GM19099 (cell line): ENCODE measurements around the gene ADAMTSL1.

ENCODE experiments used
- POLR2A ChIP-seq: IDR thresholded peaks from 3 replicates; pipeline ENCODE4 v1.6.1; 2011; ENCODE audit warnings: low read depth; ENCODE audit not compliant: insufficient read length; ENCODE audit errors: extremely low read depth

The ADAMTSL1 gene

DNA sequence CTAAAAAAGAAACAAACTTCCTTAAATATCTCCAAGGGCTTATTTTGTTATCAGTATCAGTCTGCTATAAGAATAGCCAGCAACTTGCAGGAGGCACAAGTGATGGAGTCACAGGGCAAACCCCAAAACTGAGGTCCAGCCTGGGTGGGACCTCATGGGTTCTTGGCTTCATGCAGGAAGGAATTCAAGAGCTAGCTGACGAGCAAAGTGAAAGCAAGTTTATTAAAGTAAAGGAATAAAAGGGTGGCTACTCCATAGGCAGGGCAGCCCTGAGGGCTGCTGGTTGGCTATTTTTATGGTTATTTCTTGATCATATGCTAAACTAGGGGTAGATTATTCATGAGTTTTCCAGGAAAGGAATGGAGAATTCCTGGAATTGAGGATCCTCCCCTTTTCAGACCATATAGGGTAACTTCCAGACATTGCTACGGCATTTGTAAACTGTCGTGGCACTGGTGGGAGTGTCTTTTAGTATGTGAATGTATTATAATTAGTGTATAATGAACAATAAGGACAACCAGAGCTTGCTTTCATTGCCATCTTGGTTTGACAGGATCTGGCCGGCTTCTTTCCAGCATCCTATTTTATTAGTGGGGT, 231.9 kb downstream of the ADAMTSL1 start:
- no peak for TF ChIP-seq POLR2A

DNA sequence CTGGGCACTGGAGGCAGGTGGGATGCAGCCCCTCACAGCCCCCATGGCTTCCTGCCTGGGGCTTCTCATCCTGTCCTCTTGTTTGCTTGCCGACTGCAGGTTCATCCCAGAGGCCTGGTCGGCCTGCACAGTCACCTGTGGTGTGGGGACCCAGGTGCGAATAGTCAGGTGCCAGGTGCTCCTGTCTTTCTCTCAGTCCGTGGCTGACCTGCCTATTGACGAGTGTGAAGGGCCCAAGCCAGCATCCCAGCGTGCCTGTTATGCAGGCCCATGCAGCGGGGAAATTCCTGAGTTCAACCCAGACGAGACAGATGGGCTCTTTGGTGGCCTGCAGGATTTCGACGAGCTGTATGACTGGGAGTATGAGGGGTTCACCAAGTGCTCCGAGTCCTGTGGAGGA, 232.7 kb downstream of the ADAMTSL1 start:
- no peak for TF ChIP-seq POLR2A

DNA sequence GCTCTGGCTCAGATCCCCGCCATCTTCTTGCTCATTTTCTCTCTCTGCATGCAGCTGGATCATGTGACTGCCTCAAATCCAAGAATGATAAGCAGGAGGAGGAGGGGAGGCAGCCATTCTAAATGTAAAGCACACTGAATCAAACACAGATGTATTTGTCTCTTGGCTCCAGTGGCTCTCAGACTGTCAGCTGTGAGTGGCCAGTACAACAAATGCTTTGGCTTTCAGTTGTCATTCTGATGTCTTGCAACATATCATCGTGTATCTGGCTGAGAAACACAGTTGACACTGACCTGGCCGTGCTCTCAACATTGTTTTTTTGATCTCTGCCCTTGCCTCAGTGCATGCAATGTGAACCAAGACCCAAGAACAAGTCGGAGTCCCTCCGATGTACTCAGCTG, 233.1 kb downstream of the ADAMTSL1 start:
- no peak for TF ChIP-seq POLR2A

DNA sequence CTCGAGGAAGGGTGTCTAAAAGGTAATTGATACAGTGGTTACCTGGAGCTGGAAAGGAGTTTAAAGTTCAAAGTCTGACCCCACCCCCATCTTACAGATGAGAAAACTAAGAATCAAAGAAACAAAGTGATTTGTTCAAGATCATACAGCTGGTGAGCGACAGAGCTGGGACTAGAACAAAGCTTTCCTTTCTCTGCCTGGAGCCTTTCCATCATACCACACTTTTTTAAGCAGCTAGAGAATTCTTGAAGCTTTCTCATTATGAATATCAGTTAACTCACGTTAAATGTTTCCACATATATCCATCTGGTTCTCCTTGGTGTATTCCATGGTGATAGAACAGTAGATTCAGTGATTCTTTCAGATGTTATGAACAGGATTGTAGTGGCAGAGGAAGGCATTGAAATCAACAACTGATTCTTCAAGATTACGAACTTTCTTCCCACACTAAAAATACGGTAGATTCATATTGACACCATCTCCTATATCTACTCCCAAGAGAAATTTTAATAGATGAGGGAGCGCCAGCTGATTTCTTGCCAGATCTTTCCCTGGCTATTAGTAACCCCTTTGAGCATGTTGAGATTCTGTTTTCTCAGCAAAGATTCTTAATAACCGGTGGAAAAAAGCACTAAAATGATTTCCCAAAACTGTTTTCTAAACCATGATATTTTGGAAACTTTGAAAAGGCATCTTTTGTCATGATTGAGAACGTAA, 233.7 kb downstream of the ADAMTSL1 start:
- TF ChIP-seq POLR2A, result no peak

DNA sequence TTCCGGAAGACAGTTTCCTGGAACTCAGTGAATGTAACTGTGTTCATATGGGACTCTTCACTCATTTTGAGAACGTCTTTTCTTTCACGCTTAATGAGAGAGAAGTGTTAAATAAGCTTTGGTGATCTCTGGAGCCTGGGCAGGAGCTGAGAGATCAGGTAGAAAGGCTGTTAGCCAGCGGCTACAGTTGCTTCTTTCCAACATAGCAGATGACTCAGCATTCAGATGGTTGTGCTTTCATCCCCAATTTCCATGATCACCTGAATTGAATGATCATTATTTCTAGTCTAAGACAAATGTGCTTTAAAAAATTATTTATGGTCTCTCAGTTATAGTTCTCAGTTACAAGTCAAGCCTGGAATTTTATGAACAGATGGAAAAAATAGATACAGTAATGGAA, 234.5 kb downstream of the ADAMTSL1 start:
- TF ChIP-seq POLR2A, result no peak

DNA sequence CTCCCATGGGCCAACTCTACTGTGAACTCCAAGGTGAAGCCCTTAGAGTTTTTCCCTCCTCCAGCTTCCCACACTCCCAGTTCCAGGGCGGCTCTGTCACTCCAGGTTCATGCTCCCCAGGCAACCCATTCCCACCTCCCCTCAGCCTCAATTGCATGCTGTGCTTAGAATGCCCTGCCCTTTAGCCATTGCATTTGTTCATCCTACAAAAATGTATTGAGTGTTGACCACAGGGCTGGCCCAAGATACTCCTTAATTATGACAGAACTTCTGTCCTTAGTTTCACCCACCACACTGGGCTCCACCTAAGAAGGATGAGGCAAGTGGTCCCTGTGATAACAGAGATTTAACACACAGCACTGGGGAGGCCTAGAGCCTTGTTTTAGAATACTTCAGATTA, 236.1 kb downstream of the ADAMTSL1 start:
- TF ChIP-seq POLR2A, result no peak

DNA sequence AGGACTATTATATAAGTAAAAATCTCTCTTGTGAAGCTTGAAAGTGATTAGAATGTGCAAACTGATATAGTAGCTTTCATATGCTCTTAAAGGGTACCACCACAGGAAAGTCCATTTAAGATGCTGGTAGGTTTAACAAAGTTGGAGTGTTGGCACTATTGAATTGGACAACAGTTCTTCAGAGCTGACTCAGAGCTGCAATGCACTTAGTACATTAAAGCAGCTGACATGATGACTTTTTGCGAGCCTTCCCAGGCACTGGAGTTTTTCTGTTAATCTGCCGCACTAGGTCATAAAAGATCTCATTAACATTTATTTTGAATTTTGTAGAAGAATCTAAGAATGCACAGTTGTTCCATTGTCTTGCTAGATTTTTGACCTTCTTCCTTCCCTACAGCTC, 243.8 kb downstream of the ADAMTSL1 start:
- TF ChIP-seq POLR2A, result no peak

DNA sequence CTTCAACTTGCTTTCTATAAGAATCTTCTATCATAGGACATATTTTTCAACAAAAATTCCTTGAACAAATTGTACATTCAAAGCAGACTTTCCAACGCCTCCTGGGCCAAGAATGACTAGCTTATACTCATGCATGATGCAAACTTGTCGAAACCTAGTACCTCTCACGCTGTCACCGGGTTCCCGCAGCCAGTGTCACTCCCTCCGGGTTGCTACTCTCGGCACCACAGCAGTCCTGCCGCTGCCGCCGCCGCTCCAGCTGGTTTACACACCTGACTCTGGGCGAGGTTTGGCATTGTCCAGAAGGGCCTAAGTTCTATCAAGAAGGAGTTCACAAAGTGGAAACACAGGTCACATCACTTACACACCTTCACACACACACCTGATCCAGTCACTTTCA, 244.4 kb downstream of the ADAMTSL1 start:
- no peak for TF ChIP-seq POLR2A

DNA sequence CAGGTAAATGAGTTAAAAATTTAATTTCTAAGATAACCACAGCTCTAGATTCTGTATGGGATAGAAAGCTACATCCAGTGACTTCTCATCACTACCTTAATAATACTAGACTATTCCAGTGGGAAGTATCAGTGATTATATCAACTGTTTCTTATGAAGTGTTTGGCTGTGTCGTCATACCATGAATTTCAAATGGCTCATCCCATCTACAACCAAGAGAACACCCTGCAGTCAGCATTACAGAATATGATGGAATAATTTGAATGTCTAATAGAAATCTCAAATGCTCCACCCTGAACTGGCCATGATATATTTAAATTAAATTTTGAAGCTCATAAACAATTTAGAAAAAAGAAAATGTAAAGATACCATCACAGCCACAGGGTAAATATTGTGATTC, 245.0 kb downstream of the ADAMTSL1 start:
- no peak for TF ChIP-seq POLR2A

DNA sequence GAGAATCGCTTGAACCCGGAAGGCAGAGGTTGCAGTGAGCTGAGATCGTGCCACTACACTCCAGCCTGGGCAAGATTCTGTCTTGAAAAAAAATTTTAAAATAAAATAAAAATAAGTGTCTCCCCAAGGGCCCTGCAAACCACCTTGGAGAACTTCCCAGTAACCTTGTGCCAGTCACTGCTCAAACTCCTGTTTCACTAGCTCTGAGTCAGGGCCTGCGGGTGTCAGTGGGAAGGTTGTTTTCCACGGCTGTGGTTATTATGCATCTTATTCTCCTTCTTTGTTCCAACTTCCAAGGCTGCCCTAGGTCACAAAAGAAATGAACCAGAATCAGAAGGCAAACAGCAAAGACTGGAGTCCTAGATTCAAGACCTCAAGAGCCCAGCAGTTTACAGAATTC, 246.7 kb downstream of the ADAMTSL1 start:
- no peak for TF ChIP-seq POLR2A

DNA sequence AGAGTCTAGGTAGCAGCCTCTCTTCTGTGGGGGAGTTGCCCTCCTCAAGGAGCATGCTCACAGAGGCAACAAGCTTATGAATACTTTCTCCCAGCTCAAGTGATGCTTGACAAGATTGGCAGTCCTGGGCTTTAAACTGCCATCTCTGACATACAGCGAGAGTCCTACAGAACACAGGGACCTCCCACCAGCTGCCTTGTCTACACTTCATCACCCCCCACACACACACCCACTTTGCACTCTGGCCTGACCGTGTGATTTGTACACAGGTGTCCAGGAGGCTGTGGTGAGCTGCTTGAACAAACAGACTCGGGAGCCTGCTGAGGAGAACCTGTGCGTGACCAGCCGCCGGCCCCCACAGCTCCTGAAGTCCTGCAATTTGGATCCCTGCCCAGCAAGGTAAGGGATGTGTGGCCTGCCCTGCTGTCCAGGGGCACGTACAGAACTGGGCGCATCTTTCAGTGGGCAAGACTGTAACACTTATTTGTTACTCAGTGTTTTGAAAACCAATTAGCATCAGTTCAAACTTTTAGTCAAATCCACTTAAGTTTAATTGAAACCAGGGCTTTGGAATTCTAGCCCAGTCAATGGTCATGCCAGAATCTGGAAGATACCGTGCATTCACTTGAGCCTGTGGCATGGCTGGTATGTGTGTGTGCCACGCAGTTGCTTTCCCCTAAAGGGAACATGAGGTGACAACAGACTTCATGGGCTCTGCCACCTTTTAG, 247.5 kb downstream of the ADAMTSL1 start:
- TF ChIP-seq POLR2A, result no peak

DNA sequence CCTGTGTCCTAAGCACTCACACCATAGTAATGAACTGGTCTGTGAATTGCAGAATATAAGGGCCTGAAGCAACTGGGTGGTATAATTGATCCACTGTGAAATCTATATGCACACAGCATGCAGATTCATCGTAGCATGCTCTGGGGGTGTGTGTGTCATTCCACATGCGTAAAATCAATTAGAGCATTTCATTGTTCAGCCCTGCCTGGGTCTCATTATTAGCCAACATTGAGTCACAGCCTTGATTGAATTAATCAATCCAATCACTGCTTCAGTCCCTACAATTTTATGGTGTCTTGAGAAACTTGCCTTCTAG, 248.0 kb downstream of the ADAMTSL1 start:
- no peak for TF ChIP-seq POLR2A

DNA sequence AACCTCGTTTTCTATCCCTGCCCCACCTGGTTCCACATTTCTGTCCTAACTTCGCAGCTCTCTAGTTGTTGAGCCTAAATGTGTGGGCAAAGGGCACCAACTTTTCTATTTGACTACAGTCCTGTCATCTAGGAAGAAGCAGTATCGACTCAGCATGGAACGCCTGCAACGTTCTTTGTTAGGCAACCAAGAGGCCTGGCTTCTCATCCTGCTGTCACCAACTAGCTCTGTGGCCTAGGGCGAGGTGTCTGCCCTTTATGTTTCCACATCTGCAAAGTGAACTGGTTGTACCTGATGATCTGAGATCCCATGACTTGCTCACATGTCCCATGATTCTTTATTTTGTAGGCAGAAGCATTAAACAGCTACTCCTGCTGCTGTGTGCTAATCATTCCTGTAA, 248.9 kb downstream of the ADAMTSL1 start:
- no peak for TF ChIP-seq POLR2A

DNA sequence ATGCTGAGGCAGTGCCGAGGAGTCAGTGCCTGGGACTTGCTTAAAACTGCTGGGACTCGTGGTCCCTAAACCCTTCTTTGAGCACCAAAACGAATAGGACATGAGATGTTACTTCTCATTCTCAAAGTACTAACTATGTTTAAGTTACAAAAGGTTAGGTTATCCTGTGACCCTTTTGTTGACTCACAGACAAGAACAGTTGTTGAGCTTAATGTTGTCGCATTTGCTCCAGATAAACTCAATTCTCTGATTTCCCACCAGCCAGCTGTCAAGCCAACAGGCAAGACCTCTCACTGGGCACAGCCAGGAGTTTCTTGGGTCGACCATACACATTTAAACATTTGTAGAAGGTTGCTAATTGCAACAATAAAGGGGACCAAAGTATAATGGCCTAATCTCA, 249.4 kb downstream of the ADAMTSL1 start:
- no peak for TF ChIP-seq POLR2A

DNA sequence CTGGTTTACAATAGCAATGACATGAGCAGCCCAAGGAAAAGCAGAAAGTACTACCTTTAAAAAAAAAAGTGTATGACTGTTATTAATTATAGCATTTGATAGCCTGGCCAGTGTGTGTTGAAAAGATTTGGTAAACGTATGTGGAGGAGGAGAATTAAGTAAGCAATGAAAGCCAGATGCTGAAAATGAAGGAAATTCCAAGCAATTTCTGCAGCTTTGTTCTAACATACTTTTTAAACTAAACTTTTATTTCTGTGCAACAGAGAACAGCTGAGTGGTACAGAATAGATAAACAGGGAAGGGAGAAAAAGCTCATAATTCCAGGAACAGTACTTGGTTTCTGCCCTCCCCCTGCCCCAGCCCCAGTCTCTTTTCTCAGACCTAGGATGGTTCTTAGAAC, 252.6 kb downstream of the ADAMTSL1 start:
- no peak for TF ChIP-seq POLR2A

DNA sequence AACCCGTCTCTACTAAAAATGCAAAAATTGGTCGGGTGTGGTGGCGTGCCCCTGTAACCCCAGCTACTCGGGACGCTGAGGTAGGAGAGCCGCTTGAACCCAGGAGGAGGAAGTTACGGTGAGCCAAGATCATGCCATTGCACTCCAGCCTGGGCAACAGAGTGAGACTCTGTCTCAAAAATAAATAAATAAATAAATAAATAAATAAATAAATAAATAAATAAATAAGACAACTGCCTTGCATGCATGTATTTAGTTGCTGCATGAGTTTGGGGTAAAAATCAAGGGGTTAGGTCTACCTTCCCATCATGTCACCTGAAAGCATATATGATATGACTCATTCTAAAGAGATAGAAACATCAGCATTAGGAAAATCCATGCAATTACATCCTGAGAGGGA, 254.0 kb downstream of the ADAMTSL1 start:
- no peak for TF ChIP-seq POLR2A
